NCI-H510A treated with DMSO at 0.1 percent for 48 hours (cell line): ENCODE results near the gene ZNF222.

ENCODE experiments used
- DNase-seq: peaks from one replicate; lab custom pipeline; 2025; lab: John Stamatoyannopoulos, UW

Gene ZNF222

GRCh38 chr19:44025217-44025936 is at the start of gene ZNF222:
TSS of gene ZNF222 (plus strand) at chr19:44025379. CDS start at chr19:44025437, 58 bp downstream.
- DNase-seq, result peak; percentile 55

DNA sequence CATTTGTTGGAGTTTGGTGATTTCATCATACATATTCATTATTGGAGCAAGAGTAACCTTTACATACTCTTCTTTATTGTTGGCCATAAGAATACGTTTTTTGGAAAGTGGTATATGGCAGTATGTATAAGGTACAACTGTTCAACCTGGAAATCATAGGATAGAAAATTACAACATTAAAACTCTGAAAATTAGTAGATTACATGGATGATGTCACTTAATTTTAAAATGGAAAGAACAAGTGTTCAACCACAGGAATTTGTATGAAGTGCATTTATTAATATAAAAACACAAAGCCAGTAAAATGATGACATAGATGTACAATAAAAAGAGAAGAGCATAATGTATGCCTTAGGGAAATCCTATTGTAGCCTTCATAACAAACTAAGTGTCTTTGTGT is 48.4 kb upstream of the ZNF222 start:
- DNase-seq, result no peak

GRCh38 chr19:43983544-43983911 is 41.7 kb upstream of the ZNF222 start:
- DNase-seq, result no peak

GRCh38 chr19:43983912-43984686 is 41.1 kb upstream of the ZNF222 start, which contains the start of gene ZNF155:
TSS of gene ZNF155 (plus strand) at chr19:43984188. CDS start at chr19:43988544, 4,356 bp downstream.
- DNase-seq, result peak; percentile 89

DNA sequence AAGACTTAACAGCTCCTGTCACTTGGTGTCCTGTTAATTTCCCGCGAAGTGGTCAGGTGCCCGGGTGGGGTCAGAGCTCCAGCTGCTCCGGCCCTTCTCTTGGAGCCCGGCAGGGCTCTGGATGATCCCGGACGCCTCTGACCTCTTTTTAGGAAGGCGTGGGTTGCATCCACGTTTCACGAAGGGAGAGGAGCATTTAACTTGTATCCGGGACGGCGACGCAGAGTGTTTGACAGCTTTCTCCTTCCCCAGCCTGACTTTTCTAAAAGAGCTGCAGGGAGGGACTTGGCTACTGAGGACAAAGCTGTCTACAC is 40.5 kb upstream of the ZNF222 start:
- DNase-seq, result no peak

- DNase-seq, result no peak
Observed at GRCh38 chr19:43997631-43998290, 27.4 kb upstream of the ZNF222 start.

DNA sequence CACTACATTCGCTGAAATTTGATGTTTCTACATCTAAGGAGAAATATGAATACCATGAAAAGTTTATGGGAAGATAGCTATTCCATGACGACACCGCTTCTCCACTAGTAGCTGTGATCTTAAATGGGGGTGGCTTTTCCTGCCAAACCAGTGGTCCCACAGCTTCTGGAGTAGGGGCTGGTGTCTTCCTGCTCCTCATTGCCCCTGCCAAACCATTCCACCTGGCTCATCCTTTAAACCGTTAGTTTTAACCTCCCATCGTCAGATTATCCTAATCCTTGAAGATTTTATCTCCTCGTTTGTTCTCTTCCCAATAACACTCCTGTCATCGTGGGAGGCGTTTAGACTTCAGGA is 23.0 kb upstream of the ZNF222 start:
- no peak for DNase-seq

DNA sequence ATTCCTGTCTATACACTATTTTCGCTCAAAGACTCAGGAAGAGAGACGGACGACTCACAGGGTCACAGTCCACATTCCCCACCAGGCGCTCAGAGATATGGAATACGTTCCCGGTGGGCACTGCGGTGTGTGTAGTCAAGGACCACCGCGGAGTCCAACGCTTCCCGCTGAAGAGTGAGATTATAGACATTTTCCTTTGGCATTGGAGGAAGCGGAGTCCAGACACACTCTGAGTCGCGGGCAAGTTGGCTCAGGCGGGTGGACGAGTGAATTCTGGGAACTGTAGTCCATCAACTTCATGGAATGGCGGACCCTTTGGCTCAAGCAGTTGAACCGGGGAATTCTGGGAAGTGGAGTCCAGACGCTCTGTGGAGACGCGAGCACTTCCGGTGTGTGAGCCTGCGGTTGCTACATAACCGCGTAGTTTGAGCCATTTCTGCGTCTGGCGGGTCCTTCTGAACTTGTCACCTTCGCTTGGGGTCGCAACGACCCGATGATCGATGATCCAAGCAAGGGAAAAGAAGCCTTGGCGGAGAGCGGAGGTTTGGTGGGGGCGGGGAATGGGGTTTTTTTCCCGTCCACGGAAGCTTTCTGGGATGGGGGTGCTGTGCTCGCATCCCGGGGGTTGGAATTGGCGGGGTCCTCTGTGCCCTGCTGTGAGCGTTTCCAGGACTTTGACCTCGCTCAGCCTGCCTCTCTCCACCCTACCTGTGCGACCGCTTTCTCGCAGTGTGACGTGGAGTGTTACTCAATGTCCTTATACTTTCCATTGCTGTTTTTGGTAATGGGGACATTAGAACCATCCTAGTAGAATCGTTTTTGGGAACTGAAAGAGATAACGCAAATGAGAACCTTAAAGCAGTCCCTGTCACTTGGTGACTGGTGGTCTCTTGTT is 22.4 kb upstream of the ZNF222 start, which contains the start of gene ZNF230:
TSS of gene ZNF230 (plus strand) at position 392 of the 895 bp plus-strand sequence. CDS start 4,122 bp downstream, outside the sequence.
- DNase-seq, result peak; percentile 90

- DNase-seq, result no peak
Observed at GRCh38 chr19:44003461-44004009, 21.6 kb upstream of the ZNF222 start.

DNA sequence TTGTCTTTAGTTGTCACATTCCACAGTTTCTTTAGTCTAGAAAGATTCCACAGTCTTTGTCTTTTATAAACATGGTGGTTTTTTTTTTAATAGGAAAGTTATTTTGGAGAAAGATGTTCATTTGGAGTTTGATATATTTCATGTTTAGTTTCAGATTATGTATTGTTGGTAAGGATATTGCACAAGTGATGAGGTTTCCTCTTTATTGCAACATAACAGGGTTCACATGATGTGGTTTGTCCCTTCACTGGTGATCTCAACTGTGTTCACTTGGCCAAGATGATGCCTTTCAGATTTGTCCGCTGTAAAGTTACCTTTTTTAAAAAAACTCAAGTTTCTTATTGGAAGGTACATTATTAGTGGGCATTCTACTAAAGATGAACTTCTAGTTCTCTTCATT is 19.2 kb upstream of the ZNF222 start:
- no peak for DNase-seq

DNA sequence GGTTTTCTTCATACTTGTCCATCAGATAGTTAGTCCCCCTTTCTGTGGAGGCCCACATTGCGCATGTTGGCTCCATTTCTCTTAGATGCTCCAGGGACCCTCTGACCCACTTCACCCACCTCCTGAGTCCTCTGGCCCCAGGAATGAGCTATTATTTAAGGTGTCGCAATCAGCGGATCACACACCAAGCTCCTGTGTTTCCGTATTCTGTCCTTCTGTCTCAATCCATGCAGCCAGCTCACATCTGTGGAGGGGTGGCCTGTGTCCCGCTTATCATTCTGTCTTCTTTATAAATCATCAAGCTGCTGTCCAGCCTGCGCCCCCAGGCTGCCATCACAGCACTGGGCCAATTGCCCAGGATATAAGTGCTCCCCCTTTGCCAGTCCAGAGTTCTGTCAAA is 17.7 kb upstream of the ZNF222 start:
- DNase-seq, result no peak

GRCh38 chr19:44010468-44010867 is 14.7 kb upstream of the ZNF222 start:
- DNase-seq, result no peak

DNA sequence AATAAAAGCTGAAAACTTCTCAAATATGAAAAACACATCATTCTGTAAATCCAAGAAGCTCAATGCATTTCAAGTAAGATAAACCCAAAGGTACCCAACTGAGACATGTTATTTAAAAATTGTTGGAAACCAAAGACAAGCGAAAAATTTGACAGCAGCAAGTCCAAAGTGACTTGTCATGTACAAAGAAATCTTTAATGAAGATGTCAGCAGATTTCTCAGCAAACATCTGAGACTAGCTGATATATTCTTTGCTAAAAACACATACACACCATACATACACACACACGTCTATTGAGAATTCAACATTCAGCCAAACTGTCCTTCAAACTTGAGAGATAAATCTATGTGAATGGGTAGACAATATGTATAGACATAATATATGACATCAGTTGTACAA is 5.7 kb upstream of the ZNF222 start:
- no peak for DNase-seq

DNA sequence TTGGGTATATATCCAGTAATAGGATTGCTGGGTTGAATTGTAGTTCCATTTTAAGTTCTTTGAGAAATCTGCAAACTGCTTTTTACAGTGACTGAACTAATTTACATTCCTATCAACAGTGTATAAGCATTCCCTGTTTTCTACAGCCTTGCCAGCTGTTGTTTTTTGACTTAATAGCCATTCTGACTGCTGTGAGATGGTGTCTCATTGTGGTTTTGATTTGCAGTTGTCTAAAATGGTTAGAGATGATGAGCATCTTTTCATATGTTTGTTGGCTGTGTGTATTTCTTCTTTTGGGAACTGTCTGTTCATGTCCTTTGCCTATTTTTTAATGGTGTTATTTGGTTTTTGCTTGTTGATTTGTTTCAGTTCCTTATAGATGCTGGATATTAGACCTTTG is 4.0 kb upstream of the ZNF222 start:
- no peak for DNase-seq

GRCh38 chr19:44024900-44025216 is 321 bp upstream of the ZNF222 start:
- DNase-seq, result no peak

DNA sequence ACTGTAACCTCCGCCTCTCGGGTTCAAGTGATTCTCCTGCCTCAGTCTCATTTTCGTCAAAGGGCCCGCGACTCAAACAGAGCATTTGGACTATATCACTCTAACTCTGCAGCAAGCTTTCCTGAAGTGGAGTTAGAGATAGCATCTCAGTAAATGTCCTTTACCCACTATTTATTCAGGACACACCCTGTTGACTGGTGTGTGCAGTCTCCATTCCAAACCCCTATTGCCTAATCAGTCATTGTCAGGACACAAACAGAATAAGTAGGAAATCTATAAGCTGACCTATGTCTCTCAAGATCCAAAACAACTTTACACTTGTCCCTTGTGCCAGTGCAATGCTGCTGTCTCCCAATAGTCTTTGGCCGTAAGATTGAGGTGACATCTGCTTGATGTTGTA is 1.4 kb downstream of the ZNF222 start:
- DNase-seq, result no peak

DNA sequence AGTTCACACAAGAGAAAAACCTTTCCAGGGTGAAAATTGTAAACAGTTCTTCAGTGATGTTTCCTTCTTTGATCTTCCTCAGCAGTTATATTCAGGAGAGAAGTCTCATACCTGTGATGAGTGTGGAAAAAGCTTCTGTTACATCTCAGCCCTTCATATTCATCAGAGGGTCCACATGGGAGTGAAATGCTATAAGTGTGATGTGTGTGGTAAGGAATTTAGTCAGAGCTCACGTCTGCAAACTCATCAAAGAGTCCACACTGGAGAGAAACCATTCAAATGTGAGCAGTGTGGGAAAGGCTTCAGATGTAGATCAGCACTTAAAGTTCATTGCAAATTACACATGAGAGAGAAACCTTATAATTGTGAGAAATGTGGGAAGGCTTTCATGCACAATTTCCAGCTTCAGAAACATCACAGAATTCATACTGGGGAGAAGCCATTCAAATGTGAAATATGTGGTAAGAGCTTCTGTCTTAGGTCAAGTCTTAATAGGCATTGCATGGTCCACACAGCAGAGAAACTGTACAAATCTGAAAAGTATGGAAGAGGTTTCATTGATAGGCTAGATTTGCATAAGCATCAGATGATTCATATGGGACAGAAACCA is 6.9 kb downstream of the ZNF222 start:
- no peak for DNase-seq

GRCh38 chr19:44042147-44042546 is 17.0 kb downstream of the ZNF222 start:
- no peak for DNase-seq

GRCh38 chr19:44050740-44051649 is 25.8 kb downstream of the ZNF222 start:
- peak; percentile 83 for DNase-seq

DNA sequence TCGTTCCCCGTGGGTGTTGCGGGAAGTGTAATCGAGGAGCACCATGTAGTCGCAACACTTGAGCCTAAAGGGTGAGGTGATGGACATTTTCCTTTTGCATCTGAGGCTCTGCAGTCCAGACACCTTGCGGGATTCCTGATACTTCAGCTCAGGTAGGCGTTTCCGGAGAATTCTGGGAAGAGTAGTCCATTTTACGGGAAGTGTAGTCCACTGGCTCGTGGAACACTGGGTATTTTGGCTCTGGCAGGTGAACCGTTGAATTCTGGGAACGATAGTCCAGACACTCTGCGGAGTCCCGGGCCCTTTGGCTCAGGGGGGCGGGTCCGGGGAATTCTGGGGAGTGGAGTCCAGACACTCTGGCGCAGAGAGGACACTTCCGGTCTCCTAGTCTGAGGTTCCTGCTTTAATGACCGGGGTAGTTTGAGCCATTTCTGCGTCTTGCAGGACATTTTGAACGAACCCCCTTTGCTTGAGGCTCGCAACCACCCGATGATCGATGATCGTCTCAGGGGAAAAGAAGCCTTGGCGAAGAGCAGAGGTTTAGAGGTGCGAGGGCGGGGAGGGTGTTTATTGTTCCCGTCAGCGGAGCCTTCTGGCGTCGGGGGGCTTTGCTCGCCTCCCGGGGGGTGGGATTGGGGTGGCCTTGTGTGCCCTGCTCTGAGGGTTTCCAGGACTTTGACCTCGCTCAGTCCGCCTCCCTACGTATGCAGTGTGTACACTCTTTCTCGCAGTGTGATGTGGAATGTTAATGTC is 26.6 kb downstream of the ZNF222 start, which contains the start of gene ZNF223:
TSS of gene ZNF223 (plus strand) at position 387 of the 753 bp plus-strand sequence. CDS start 3,141 bp downstream, outside the sequence.
- peak; percentile 98 for DNase-seq
